ENCODE results near the gene PLCL2.

The PLCL2 gene

GRCh38 chr3:16890597-16891333, 6.0 kb downstream of the PLCL2 start:
- DNase-seq (ENCODE audit: low read depth, low spot score) = no peak

GRCh38 chr3:16893618-16894200, 9.0 kb downstream of the PLCL2 start:
- no peak for DNase-seq (ENCODE audit: low read depth, low spot score)

DNA sequence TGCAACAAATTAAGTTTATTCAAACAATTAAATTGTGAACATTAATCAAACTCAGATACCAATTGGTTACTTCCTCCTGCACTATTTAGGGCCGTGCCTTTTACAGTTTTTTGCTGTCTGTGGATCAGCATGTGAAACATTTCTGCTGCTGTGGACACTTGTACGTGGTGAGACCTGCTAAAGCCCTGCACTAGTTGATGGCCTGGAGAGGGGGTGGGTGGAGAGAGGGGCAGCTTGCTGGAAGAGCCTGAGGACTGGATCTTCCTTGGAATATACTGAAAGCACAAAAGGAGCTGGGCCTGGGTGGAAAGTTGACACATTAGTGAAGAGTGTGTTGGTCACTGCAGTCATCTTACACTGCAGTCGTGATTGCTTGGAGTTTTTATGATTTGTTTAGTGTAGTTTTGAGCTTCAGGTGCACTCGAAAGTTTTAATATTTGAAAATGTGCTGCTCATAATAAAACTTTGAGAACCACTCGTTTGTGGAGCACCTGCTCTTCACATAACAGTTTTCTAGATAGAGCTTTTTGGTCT, 11.4 kb downstream of the PLCL2 start:
- DNase-seq (ENCODE audit: low read depth, low spot score) = no peak

DNA sequence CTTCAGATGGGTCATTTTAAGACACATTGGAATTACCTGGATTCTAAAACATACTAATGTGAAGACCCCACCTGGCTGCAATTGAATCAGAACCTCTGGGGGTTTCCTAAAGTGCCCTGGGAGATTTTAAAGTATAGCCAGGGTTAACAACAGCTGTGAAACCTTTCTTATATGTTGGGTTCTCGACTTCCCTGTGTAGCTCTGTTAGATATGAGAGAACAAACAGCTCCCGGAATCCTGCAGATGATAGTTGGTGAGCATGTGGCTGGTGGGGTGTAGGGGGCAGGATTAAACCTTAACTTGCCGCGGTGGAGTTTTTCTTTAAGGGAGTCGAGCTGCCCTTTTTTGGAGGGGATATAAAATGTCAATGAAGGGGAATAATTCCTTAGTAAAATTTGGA, 12.1 kb downstream of the PLCL2 start:
- DNase-seq (ENCODE audit: low read depth, low spot score) = no peak

- DNase-seq (ENCODE audit: low read depth, low spot score) = no peak
Observed at GRCh38 chr3:16897254-16897926, 12.6 kb downstream of the PLCL2 start.

- no peak for DNase-seq (ENCODE audit: low read depth, low spot score)
Observed at GRCh38 chr3:16898595-16899395, 14.0 kb downstream of the PLCL2 start.

DNA sequence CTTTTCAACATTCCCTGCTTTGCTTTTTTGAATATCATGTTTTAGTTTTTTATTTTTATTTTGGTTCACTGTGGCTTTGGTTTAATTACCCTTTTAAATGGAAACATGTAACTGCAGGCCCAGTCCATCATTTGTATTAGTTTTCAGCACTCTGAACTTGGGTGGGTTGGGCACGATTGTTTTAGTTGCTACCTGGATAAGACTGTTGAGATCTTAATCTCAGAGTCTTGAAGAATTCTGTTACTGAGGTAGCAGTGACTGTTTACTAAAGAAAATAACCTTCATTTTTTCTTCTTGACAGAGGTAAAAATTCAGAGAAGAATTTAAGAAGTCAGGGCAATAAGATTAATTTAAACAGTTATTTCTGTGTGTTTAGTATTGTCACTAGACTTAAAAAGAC, 15.2 kb downstream of the PLCL2 start:
- no peak for DNase-seq (ENCODE audit: low read depth, low spot score)

GRCh38 chr3:16900779-16901440, 16.2 kb downstream of the PLCL2 start:
- DNase-seq (ENCODE audit: low read depth, low spot score) = no peak

DNA sequence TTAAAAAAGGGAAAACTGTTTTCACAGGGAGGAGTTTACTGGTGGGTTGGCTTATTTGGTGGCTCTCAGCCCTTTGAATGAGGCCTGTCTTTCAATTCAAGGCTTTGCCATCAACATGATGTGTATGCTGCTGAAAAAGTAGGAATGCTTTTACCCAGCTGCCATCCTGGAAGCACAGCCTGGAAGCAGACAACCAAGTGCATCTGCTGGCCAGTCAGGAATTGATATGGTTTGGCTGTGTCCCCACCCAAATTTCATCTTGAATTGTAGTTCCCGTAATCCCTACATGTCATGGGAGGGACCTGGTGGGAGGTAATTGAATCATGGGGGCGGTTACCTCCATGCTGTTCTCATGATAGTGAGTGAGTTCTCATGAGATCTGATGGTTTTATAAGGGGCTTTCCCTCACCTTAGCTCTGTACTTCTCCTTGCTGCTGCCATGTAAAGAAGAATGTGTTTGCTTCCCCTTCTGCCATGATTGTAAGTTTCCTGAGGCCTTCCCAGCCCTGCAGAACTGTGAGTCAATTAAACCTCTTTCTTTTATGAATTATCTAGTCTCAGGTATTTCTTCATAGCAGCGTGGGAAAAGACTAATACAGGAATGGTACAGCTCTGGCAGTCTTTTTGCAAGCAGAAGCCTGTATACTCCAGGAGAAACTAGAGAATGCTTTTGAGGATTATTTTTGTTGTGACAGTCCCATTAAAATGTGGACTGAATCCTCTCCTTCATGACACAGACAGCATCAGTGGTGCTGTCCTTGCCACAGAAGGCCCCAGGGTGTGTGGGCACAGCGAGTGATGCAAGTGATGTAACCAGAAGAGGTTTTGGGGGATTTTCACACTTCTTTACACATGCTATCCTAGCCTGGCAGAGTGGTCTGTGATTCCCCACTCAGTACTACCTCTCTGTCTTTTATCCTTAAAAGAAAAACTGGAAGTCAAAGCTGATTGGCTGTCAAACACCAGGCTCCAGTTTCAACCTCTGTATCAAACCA, 20.0 kb downstream of the PLCL2 start:
- DNase-seq (ENCODE audit: low read depth, low spot score) = no peak

GRCh38 chr3:16905704-16906103, 20.9 kb downstream of the PLCL2 start:
- no peak for DNase-seq (ENCODE audit: low read depth, low spot score)

DNA sequence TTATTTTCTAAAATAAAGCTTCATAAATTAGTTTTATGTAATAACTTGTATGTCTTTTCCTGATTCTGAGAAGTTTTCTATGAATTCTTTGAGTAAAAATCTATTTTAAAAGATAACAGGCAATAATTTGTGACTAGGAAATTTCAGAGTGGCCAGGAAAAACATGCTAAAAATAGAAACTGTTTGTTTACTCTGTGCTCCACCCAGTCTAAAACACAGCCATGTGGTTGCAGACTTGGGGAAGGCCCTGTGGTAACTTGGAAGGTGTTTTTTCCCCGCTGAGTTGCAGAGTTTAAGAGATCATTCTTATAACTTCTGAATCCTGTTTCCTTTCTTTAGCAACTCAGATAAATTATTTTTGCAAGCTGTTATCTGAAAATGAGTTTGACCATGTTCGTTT, 21.9 kb downstream of the PLCL2 start:
- DNase-seq (ENCODE audit: low read depth, low spot score) = no peak

- no peak for DNase-seq (ENCODE audit: low read depth, low spot score)
Observed at GRCh38 chr3:16907243-16907642, 22.5 kb downstream of the PLCL2 start.

DNA sequence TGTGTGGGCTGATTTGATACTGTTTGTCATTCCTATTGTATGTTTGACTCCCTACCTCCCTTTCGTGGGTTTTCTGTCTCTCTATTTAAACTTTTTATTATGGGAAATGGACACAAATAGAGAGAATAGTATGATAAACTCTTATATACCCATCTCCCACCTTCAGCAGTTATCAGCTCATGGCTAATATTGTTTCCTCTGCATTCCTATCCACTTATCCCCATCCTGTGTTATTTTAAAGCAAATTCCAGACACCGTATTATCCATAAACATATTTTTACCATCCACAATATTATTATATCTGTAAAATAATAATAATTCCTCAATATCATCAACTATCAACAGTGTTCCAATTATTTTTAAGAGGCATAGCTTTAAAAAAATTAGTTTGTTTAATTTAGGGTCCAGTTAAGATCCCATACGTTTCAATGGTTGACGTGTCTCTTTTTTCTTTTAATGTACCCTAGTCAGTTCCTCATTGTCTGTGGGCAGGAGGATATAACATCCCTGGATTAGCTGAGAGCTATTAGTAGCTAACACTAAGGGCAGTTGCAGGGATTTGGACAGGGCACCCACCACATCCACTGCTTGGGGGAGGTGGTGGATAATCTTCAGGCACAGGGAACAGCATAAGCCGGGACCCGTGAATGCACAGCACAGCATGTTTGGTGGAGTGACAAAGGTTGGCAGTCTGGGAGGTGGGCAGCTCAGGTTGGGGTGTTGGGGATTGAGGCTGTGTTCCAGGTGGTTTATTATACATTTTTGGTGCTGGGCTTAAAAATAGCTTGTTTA, 23.5 kb downstream of the PLCL2 start:
- no peak for DNase-seq (ENCODE audit: low read depth, low spot score)

DNA sequence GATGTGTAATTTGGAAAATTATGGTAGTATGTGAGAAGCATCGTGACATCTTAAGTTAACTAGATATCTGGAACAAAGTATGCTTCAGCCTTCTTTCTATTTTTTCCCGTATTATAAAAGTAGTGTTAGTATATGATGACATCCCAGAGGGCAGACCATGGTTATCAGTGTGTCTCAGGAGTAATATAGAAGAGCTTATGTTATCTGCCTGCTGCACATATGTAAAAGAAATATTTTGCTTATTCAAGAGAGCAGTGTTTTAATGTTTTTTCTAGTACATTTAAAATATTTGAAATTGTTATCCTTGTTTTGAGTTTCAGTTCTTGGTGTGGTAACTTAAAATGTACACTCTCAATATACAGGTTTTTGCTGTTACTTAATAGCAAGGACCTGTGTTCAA, 24.1 kb downstream of the PLCL2 start:
- DNase-seq (ENCODE audit: low read depth, low spot score) = no peak

- DNase-seq (ENCODE audit: low read depth, low spot score) = no peak
Observed at GRCh38 chr3:16909802-16910201, 25.0 kb downstream of the PLCL2 start.

DNA sequence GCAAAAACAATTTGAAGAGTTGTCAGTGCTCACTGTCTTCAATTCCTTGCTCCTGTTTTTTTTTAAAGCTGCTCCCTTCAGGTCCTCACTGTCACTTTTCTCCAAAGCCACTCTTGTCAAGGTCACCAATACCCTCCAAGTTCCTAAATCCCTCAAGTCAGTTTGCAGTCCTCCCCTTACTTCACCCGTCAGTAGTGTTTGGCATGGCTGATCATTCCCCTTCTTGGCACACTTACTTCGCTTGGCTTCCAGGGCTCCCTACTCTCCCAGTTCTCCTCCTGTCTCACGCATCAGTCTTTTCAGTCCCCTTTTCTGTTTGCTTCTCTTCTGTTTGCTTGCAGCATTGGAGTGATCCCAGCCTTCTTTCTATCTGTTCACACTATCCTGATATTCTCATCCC, 25.5 kb downstream of the PLCL2 start:
- DNase-seq (ENCODE audit: low read depth, low spot score) = no peak

- no peak for DNase-seq (ENCODE audit: low read depth, low spot score)
Observed at GRCh38 chr3:16911916-16912315, 27.2 kb downstream of the PLCL2 start.

- DNase-seq (ENCODE audit: low read depth, low spot score) = no peak
Observed at GRCh38 chr3:16912400-16913263, 27.9 kb downstream of the PLCL2 start.

GRCh38 chr3:16913264-16913580, 28.5 kb downstream of the PLCL2 start:
- DNase-seq (ENCODE audit: low read depth, low spot score) = no peak

All from smooth muscle cell of the brain vasculature (primary cell).